HPDE6-E6E7 (cell line): ENCODE results near the gene RSPO1.
"Not testable (repeated sequence)": the region's sequence is repeated elsewhere in the genome, so short reads cannot be mapped to it uniquely, and the experiment has no call there.

Experiments used
- DNase-seq: peaks from one replicate; pipeline ENCODE4 v3.0.0; 2011; ENCODE audit warnings: missing footprints; ENCODE audit errors: extremely low spot score

RSPO1 gene, protein sequence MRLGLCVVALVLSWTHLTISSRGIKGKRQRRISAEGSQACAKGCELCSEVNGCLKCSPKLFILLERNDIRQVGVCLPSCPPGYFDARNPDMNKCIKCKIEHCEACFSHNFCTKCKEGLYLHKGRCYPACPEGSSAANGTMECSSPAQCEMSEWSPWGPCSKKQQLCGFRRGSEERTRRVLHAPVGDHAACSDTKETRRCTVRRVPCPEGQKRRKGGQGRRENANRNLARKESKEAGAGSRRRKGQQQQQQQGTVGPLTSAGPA

DNA sequence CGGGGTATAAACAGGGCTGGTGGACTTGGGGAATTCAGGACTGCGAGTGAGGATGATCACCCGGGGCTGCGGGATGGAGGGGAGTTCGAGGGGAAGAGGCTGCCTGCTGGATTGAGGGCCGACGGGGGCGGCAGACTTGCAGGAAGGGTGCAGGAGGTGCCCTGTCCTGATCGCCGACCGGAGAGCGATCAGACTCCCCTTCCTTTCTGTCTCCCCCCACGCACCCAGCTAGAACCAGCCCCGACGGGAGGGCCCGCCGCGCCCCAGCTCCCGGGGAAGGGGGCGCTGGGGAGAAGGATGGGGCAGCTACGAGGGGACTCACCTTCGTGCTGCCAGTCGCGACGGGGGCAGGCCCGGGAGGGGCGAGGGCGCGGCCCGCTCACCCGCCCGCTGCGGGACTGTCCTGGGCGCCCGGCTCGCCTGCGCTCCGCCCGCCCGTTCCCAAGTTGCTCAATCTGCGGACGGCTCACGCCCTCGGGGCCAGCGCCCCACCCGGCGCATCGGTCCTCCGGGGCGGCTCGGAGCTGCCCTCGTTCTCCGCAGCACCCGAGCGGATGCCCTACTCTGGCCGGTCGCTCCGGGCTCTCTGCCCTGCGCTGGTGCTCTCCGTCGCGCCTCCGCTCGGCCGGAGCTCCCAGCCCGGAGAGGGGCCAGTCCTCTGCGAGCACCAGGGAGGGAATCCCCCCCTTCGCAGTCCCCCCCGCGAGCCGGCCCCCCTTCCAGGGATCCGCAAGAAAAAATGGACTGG, at the start of gene RSPO1:
RSPO1 (minus strand) TSS at position 649 of the 748 bp plus-strand sequence. CDS start 5,231 bp downstream, outside the sequence.
- no peak for DNase-seq

- DNase-seq = not testable (repeated sequence)
These were observed 49.5 kb upstream of the RSPO1 start for GRCh38 chr1:37684182-37684581.

DNA sequence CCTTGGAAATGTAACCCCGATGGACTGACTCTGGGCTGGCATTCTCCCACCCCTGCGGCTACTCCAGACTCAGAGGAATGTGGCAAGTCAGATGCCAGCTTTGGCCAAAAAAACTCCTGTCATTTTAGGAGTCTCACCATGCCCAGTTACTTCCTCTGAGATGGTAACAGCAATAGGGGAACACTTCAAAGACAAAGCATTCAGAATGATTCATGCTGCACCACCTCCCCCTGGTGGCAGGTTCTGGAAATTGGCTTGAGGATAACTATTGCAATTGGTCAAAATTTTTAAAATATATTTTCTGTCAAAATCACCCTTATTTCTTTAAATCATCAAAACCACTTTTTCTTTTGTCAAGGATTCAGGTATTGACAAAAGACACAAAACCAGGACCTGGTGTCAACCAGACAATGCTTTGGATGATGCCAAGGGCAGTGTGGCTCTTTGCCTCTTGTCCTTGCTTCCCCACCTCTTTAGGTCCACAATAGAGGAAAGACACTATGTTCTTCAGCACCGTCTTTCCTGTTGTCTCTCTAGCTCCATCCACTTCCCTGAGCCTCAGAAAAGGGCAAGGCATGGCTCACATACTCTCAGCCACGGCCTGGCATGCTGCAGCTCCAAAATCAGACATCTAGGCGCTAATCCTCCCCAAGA, 47.8 kb upstream of the RSPO1 start:
- DNase-seq = peak; percentile 54

DNA sequence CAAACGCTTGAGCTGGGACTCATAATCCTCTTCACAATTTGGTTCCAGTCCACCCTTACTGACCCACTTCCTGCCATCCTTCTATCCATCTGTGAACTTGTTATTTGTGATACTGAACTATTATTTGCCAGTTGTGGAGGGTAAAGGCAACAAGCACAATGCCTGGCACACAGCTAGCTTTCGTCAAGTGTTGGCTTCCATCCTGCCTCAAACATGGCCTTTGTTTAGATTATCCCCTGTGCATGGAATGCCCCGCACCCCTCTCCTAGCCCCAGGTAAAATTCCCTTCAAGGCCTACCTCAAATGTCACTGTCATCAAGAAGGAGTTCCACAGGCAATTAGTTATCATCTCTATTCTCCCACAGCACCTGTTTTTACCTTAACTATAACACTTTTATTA, 46.2 kb upstream of the RSPO1 start:
- DNase-seq = no peak

GRCh38 chr1:37677808-37678207, 43.1 kb upstream of the RSPO1 start:
- DNase-seq = no peak

- no peak for DNase-seq
These were observed 42.4 kb upstream of the RSPO1 start for GRCh38 chr1:37677143-37677439.

DNA sequence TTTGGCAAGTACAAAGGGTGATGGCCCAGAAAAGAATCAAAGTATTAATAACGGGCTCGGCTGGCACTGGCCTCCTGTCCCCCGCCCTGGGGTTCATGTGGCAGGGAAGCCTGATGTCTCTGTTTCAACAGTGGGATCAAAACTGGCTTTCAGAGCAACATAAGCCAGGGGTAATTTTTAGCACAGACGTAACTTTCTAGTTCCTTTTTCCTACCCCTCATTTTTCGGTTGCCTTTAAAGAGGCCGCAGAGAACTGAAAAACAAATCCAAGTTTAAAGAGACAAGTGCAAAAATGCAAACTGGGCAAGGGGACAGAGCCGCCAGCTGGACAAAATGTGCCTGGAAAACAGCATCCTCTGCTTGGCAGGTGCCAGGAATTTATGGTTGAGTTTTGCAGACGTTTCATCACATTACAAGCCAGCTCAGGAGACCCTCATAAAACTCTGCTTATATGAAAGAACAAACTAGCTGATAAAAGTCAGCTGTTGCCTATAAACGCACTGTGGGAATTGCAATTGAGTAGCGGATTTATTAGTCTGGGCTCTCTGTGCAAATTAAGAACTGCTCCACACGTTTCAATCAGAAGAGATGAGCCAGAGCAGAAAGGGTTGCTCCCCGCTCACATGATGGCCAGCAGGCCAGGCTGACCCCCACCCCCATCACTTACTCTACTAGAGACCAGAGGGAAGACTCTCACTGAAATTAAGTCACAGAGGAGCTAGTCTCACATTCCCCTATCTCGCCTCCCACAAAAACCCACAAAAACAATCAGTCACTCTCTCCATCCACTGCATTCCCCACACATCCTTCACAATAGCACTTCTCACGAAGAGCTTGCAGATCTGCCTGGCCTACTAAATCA, 41.8 kb upstream of the RSPO1 start:
- no peak for DNase-seq

GRCh38 chr1:37673920-37674319, 39.2 kb upstream of the RSPO1 start:
- DNase-seq = no peak

DNA sequence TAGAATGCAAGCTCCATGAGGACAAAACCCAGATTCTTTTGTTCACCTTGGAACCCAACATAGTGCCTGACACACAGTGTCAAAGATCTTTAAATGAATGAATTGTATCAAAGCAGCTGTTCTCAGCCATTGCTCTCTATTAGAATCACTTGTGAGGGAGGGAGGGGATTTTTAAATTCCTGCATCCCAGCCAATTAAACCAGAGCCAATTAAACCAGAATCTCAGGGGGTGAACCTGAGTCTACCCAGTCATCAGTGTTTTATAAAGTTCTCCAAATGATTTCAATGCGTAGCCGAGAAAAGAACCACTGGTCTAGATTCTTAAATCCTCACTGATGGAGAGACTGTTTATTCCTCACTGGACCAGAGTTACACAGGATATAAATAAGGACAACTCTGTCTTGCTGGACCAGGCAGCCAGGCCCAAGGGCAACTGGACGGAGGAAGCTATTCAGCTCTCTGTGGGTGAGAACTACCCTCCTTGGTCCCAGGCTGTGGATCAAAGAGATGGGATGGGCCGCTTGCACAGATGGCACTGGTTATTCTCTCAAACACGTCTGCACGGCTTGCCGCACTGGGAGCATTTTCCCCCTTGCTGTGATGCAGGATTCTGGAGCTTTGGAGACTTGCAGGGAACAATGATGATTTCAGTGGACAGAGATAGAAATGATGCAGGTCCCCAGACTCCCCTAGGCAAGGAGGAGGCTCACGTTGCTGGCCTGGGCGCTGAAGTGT, 37.6 kb upstream of the RSPO1 start:
- no peak for DNase-seq

GRCh38 chr1:37671261-37671660, 36.6 kb upstream of the RSPO1 start:
- no peak for DNase-seq

GRCh38 chr1:37670133-37670532, 35.4 kb upstream of the RSPO1 start:
- DNase-seq = no peak

DNA sequence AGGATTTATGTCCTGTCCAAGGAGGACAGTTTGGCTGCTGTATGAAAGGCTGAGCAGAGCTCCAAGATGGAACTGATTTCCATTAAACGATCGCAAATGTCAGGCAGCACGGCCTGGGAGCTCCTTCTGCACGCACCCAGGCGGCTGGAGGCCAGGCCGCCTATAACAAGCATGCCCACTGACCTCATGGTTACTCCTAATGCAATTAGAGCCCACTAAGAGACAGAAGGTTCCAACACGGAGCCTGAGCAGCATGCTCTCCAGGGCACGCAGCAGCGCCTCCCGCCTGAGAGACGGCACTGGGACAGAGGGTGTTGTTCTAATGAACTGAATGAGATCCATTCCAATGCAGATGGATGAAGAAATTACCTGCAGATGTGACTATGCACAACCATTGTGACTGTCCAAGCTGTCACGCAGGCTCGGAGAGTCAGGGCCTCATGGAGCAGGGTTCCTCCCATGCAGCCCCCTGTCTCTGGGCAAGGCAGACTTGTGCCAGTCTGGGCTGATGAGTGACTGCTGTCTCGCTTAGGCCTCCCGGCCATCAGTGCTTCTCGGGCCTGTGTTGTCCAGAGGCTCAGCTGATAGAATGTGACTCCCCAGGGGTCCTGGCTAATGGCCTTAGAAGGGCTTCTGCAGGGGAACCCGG, 32.5 kb upstream of the RSPO1 start:
- DNase-seq = no peak

DNA sequence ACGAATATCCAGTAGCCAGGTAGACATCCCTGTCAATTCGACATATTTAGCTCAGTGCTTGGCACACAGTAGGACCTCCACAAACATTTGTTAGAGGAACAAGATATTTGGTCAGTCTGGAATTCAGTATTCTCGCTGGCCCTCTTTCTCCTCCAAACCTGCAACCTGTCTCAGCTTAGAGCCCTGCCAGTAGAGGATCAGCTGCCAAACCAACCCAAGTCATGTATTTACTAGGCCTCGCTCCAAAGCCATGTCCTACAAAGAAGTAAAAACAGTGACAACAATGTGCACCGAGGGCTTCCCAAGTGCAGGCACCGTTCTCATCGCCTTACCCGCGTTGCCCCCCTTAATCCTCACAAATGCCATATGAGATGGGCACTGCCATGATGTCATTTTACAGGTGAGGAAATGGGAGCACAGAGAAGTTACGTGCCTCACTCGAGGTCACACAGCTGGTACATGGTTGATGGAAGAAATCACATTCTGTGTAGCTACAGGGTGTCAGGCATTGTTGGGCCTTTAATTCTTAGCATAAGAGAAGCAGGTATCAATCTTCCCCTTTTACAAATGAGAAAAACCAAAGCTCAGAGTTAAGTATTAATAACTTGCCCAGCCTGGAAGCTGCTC, 31.7 kb upstream of the RSPO1 start:
- no peak for DNase-seq

DNA sequence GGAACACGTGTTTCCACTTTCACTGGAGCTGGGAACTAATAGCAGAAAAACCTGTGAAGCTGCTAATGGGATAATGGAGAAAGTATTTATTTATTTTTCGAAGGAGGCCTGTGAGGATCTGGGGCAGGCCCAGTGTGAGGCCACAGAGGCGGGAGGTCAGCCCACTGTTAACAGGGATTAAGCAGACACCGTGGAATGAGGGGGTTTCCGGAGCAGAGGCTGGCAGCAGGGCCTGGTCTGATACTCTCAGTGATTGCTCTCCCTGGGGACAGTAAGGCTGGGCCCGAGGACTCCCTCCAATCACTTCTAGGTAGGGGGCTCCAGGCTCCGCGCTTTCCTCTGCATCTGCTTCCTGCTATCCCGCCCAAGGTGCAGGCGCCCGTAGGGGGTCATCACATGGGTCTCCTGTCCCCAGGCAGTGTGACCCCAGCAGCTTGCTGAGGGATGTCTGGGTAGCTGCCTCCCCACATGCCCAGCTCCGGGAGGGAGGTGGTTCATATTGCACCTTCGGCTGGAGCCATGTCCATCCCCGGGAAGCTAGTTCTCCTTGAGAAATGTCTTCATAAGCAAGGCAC, 28.8 kb upstream of the RSPO1 start:
- DNase-seq = no peak

DNA sequence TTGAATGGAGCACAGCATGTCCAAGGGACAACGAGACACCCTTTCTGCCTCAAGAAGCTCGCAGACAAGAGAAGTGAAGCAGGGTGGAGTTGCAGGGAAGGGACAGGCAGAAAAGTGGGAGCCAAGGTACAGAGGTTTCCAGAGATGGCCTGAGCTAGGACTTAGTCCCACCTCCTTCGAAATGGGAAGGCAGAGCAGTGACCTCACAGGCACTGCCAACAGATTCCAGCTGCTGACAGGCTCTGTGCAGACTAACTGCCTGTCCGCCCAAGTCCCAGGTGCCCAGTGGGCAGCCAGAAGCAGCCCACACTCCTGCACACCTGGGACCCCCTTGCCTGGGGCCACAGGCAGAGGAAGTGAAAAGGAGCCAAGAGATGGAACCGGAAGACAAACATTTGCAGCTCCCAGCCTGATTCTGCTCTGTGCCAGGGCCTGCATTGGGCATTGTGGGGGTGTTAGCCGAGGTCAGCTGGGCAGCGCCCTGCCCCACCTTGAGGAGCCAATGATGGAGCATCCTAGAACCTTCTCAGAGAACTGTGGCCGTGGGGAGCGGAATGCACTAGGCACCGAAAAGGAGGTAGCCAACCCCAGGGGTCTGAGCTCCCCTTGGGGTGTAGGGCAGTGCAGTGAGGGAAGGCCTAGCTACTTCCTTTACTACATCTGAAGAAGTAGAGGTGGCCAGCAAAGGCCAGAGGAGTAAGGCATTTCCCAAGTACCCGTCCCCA, 27.5 kb upstream of the RSPO1 start:
- DNase-seq = no peak

DNA sequence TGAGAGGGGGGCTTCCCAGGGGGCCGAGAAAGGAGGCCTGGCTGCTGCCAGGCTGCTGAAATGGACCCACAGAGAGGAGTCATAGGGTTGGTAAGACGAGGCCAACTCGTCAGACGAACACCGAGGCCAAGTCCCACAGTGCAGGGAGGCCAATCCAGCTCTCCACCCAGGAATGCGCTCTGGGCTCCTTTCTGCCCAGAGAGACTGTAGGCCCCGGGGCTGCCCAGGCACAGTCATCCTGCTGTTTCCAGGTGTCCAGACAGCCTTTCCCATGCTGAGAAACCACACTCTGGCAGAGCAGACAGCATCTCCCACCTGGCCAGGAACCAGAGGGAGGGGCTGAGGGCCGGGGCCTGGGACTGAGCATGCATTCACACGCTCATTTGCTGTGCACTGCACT, 26.7 kb upstream of the RSPO1 start:
- DNase-seq = no peak

GRCh38 chr1:37660664-37661063, 26.0 kb upstream of the RSPO1 start:
- DNase-seq = no peak

DNA sequence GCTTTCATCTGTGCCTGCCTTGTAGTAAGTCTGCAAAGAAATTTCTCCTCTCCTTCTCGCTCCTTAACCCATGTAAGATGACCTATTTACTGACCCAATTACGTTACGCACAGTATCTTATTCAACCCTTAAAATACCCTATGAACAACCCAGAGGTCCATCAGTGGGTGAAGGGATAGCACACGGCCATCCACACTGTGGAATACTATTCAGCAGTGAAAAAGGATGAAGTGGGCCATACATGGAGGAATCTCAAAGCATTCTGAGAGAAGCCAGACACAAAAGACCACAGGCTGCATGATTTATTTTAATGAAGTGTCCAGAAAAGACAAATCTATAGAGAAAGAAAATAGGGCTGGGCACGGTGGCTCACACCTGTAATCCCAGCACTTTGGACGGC, 23.8 kb upstream of the RSPO1 start:
- no peak for DNase-seq

DNA sequence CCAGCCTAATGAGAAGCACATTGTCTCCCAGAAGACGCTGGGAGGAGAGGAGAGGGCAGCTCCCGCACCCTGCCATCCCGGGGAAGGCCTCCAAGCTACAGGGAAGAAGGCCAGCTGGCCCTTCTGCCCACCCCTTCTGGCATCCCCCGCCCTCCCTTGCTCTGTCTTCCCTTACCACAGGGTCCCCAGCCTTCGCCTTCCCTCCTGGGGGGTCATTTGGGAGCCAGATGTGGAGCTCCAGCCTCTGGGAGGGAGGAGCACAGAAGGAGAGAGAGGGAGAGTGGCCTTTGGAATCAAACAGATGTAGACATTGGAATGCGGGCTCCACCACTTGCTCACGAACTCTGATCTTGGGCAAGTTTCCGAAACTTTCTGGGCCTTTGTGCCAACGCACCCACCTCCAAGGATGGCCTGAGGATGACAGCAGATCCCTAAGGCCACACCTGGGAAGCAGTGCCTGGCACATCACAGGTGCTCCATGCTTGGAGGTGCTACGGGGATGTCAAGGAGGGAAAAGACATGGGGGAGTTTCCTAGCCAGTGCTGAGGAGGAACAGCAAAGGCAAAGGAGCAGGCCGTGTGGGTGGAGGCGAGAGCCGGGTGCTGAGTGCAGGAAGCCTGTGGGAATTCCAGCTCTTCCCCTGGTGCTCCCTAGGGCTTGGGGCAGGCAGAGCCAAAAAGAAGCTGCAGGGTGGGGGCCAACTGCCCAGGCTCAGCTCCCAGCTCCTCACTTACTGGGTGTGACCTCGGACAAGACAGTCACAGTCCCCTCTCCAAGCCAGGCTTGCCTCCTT, 23.1 kb upstream of the RSPO1 start:
- no peak for DNase-seq
